ENCODE data around the gene GRK6.

GRCh38 chr5:177448244-177448950, 21.9 kb downstream of the GRK6 start:
- TF ChIP-seq CTCF (conservative IDR thresholded peaks at IDR 0.05; ENCODE audit: low read depth, low read length) (no peak), POLR2A (IDR thresholded peaks at IDR 0.05; ENCODE audit: low read depth, low read length) (no peak), CEBPB (IDR thresholded peaks at IDR 0.05; ENCODE audit: low read depth, low read length) (peak; percentile 87), USF2 (IDR thresholded peaks at IDR 0.05; ENCODE audit: low read depth, low read length) (no peak), MXI1 (IDR thresholded peaks at IDR 0.05; ENCODE audit: borderline replicate concordance, low read depth, low read length) (no peak), MAFK (IDR thresholded peaks at IDR 0.05; ENCODE audit: low read depth, low read length) (no peak), CHD1 (IDR thresholded peaks at IDR 0.05; ENCODE audit: low read depth, low read length) (no peak), SMC3 (IDR thresholded peaks at IDR 0.05; ENCODE audit: low read depth, low read length) (no peak), RCOR1 (IDR thresholded peaks at IDR 0.05; ENCODE audit: insufficient replicate concordance, low read length) (no peak), ELK1 (IDR thresholded peaks at IDR 0.05; ENCODE audit: borderline replicate concordance, low read depth, low read length) (no peak), RFX5 (IDR thresholded peaks at IDR 0.05; ENCODE audit: low read depth, low read length) (no peak), MAZ (IDR thresholded peaks at IDR 0.05; ENCODE audit: borderline replicate concordance, low read depth, low read length) (no peak), RAD21 (IDR thresholded peaks at IDR 0.05; ENCODE audit: low read length) (no peak)
